ENCODE results near the gene RNF223. TPM values are rescaled to one million over a fixed set of nuclear protein-coding genes. Genes with fewer than 3 reads are reported as not detected.

Gene RNF223
- polyA plus RNA-seq, 2 of the 4 experiments (the other 2 are of a cell fraction) = 0.08 TPM; not detected in 1

- TF ChIP-seq ATOH8 (CRISPR knock-in tag; IDR thresholded peaks at IDR 0.05; ENCODE audit: low read depth) (no peak), SREBF2 (IDR thresholded peaks at IDR 0.05) (no peak), RCOR1 (IDR thresholded peaks at IDR 0.05; ENCODE audit: low read depth, low read length) (no peak), KDM5A (IDR thresholded peaks at IDR 0.05) (no peak), E2F6 (IDR thresholded peaks at IDR 0.05; ENCODE audit: borderline replicate concordance, low read depth) (no peak)
- WGBS (ENCODE audit: missing lambda C conversion rate) = 85% methylated on average over 14 of the region's 14 CpGs
- ATAC-seq (no peak), DNase-seq (ENCODE audit: low read depth in 1 of 2, low spot score in 1 of 2) (no peak), FAIRE-seq (no peak)
- H3K9me3 ChIP-seq = no peaks in the 10 kb centered on the region
- ChIA-PET CTCF (no interaction called here), POLR2A (no interaction called here)
- H3K27ac ChIP-seq = no peak overlapping the region
- no peak overlapping the region for H3K4me2 ChIP-seq
- no peak overlapping the region for H3K4me3 ChIP-seq
- H3K4me1 ChIP-seq = no peaks in the 10 kb centered on the region
Measured at GRCh38 chr1:1092894-1093609, 18.9 kb upstream of the RNF223 start.

GRCh38 chr1:1092149-1092855 is 18.2 kb upstream of the RNF223 start:
- ATAC-seq (no peak), FAIRE-seq (no peak)
- WGBS (ENCODE audit: missing lambda C conversion rate) = 100% methylated on average over 1 of the region's 28 CpGs

More at GRCh38 chr1:1092149-1092855, 18.2 kb upstream of the RNF223 start:
- no peak for DNase-seq (ENCODE audit: low read depth in 1 of 2, low spot score in 1 of 2)
- H3K4me1 ChIP-seq = no peaks in the 10 kb centered on the region
- POLR2A ChIA-PET = no interaction called here
- no peak overlapping the region for H3K4me2 ChIP-seq
- no peak overlapping the region for H3K27ac ChIP-seq
- CTCF ChIA-PET = interaction anchor here (0.6 kb wide), 1 partner anchor 52 kb away, joined by 3 read pairs; no protein-coding TSS in a partner anchor
- H3K9me3 ChIP-seq = no peaks in the 10 kb centered on the region
- H3K4me3 ChIP-seq = no peak overlapping the region
- TF ChIP-seq MYC (IDR thresholded peaks at IDR 0.05; ENCODE audit: borderline replicate concordance, low read length) = no peak
- TF ChIP-seq HMGXB4 (CRISPR knock-in tag; IDR thresholded peaks at IDR 0.05; ENCODE audit: borderline replicate concordance) = no peak
- TF ChIP-seq PBX3 (IDR thresholded peaks at IDR 0.05) = no peak
- no peak for TF ChIP-seq CHD2 (IDR thresholded peaks at IDR 0.05; ENCODE audit: low read length, partially characterized antibody)
- no peak for TF ChIP-seq ZNF302 (CRISPR knock-in tag; IDR thresholded peaks at IDR 0.05)
- no peak for TF ChIP-seq CHD4 (IDR thresholded peaks at IDR 0.05; ENCODE audit: borderline replicate concordance)
- no peak for TF ChIP-seq MAFK (IDR thresholded peaks at IDR 0.05; ENCODE audit: partially characterized antibody)
- TF ChIP-seq TFCP2L1 (CRISPR knock-in tag; IDR thresholded peaks at IDR 0.05) = no peak
- TF ChIP-seq SREBF2 (IDR thresholded peaks at IDR 0.05) = no peak
- no peak for TF ChIP-seq FOSL2 (IDR thresholded peaks at IDR 0.05)
- no peak for TF ChIP-seq FOSL2 (CRISPR knock-in tag; IDR thresholded peaks at IDR 0.05)
- no peak for TF ChIP-seq JUNB (IDR thresholded peaks at IDR 0.05)
- TF ChIP-seq NR3C1 (IDR thresholded peaks at IDR 0.05) = no peak
- TF ChIP-seq NFE2L2 (conservative IDR thresholded peaks at IDR 0.05; ENCODE audit: low read length) = no peak
- no peak for TF ChIP-seq RFX5 (IDR thresholded peaks at IDR 0.05)
- TF ChIP-seq E2F6 (IDR thresholded peaks at IDR 0.05; ENCODE audit: borderline replicate concordance, low read depth) = no peak
- no peak for TF ChIP-seq CEBPB (IDR thresholded peaks at IDR 0.05)
- no peak for TF ChIP-seq HOXB13 (CRISPR knock-in tag; IDR thresholded peaks at IDR 0.05; ENCODE audit: low read depth)
